AG08395 (cell line): Measurements from ENCODE around the gene DPYD.
"Not testable (repeated sequence)": the region's sequence is repeated elsewhere in the genome, so short reads cannot be mapped to it uniquely, and the experiment has no call there.

Source experiments
- DNase-seq: peaks from one replicate; pipeline ENCODE4 v3.0.0; 2012; ENCODE audit warnings: mixed read lengths, low spot score

The DPYD gene

GRCh38 chr1:97277891-97278654 lies 642.8 kb downstream of the DPYD start:
- DNase-seq = peak; percentile 47

GRCh38 chr1:97271916-97272788 lies 648.7 kb downstream of the DPYD start:
- DNase-seq = no peak

DNA sequence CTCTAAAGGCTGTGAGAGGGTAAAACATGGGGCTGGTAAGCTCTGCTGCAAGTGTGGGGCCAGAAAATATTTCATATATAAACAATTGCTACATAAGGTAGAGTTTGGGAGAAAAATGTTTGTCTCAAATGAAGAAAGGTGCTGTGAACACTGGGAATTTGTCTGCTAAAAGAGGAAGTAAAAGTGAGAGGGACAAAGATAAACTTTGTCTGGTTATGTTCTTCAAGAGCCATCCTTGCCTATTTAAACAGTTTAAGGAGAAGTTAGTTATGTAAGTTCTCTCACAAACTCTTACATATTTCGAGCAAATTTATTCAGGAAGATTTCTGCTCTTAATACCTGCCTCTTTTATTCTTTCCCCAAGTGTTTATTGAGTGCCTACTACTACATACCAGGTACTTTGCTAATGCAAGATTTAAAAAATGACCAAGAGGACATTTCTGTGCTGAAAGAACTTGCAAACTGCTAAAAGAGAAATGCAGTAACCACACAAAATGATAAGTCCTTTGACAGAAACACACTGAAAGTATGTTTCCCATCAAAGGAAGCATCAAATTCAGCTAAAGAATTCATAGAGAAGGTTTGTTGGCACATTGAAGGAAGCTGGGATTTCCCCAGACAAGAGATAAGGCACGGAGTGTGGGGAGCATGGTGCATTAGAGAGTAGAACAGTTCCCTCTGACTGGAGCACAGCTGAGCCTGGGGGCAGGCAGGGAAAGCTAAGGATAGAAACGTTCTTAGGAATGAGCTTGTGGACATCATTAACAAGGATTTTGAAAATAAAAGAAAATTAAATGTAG lies 650.1 kb downstream of the DPYD start:
- no peak for DNase-seq

GRCh38 chr1:97265630-97266029 lies 655.2 kb downstream of the DPYD start:
- no peak for DNase-seq

GRCh38 chr1:97262842-97263241 lies 658.0 kb downstream of the DPYD start:
- no peak for DNase-seq

- DNase-seq = no peak
Measured at GRCh38 chr1:97258597-97258996, 662.2 kb downstream of the DPYD start.

- no peak for DNase-seq
Measured at GRCh38 chr1:97254731-97255463, 665.9 kb downstream of the DPYD start.

GRCh38 chr1:97252925-97253324 lies 667.9 kb downstream of the DPYD start:
- no peak for DNase-seq

DNA sequence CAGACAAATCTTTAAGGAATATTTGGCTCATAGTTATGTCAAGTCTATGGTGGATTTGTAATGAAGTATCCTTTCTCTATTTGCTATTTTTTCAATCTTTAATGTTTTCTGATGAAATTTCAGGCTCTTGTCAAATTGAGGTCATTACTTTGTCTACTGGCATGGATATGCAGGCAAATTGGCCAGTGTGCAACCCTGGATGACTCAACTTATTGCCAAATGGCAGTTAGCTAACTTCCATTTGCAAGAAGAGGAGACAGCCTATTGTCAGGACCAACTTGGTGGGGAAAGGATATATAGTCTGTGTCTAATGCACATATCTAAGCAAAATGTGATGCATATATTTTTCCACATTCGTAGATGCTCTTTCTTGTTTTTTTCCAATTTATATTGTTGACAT lies 668.8 kb downstream of the DPYD start:
- DNase-seq = peak; percentile 70

DNA sequence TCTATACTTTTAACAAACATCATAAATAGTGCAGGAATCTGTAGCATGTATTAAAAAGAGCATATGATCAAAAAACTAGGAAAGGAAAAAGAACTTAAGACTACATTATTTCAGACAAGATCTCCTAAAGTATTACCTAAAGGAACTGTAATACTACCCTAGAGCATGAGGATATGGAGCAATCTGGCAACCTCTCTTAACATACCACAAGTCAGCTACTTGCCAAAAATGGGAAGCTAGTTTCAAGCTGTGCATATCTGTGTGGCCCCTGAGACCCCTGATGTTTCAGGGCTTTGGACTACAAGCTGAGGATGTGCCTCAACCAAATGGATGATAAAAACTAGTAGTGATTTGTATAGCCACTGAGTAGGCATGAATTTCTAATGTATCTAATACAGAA lies 673.6 kb downstream of the DPYD start:
- no peak for DNase-seq

GRCh38 chr1:97245682-97246081 lies 675.2 kb downstream of the DPYD start:
- peak; percentile 3 for DNase-seq

- DNase-seq = no peak
Measured at GRCh38 chr1:97245026-97245425, 675.8 kb downstream of the DPYD start.

- DNase-seq = peak; percentile 3
Measured at GRCh38 chr1:97243973-97244560, 676.8 kb downstream of the DPYD start.

- no peak for DNase-seq
Measured at GRCh38 chr1:97238816-97239215, 682.0 kb downstream of the DPYD start.

DNA sequence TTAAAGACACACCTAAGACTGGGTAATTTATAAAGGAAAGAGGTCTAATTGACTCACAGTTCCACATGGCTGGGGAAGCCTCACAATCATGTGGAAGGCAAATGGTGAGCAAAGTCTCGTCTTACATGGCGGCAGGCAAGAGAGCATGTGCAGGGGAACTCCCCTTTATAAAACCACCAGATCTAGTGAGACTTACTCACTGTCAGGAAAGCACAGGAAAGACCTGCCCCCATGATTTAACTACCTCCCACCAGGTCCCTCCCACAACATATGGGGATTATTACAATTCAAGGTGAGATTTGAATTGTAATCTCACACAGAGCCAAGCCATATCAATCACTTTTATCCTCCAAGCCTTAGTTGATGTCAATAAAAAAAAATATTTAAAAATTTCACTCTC lies 689.5 kb downstream of the DPYD start:
- DNase-seq = not testable (repeated sequence)

GRCh38 chr1:97212671-97213070 lies 708.2 kb downstream of the DPYD start:
- no peak for DNase-seq

GRCh38 chr1:97210307-97210706 lies 710.5 kb downstream of the DPYD start:
- no peak for DNase-seq

- no peak for DNase-seq
Measured at GRCh38 chr1:97209381-97209957, 711.4 kb downstream of the DPYD start.

- DNase-seq = no peak
Measured at GRCh38 chr1:97207868-97208267, 713.0 kb downstream of the DPYD start.

DNA sequence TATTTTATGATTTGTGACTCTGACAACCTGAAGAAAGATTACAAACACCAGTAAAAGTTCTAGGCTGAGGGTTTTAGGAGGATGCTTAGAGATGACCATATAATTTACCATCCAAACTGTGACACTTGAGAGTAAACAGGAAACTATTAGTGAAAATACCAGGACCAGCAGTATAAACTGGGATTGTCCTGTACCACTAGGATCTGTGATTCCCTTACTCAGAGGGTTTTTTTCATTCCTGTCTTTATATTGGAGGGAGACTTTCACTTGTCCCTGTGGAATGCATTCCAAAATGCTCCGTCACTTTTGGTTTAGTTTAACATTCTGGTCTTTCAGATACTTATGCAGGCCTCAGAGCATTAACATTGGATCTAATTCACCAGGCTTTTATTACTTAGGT lies 716.4 kb downstream of the DPYD start:
- DNase-seq = peak; percentile 60
